HepG2 (cell line): Measurements from ENCODE around the gene MIPEP. TPM values are rescaled to one million over a fixed set of nuclear protein-coding genes. Genes with fewer than 3 reads are reported as not detected.
A peak's percentile ranks its signal among the peaks of the same experiment; 100 is the strongest.

Experiments
- ATAC-seq: fragments of 200-7000 bp; cut with Tn5 transposase; 3 replicates; pipeline ENCODE4 v1.9.1; 2020; ENCODE audit warnings: mild to moderate bottlenecking, moderate library complexity
- BruUV-seq: library from RNA; stranded (reverse); fragments of 400-500 nt; replicated peaks from 2 replicates; lab custom pipeline; 2021; lab: Mats Ljungman, UMichigan
- CTCF ChIA-PET: fragments of 300-600 bp; formaldehyde crosslinking; extraction: SDS; loops from one replicate; lab custom pipeline; 2021; ENCODE audit warnings: low total read pairs, inconsistent platforms, low intra/inter-chr PET ratio; lab: Yijun Ruan, JAX
- POLR2A ChIA-PET: fragments of 350-600 bp; sonication (Branson Sonifier 250); formaldehyde crosslinking; loops from one replicate; lab custom pipeline; 2020; ENCODE audit warnings: antibody characterized with exemption, inconsistent platforms; lab: Yijun Ruan, JAX
- DNase-seq: peaks from one replicate; pipeline ENCODE4 v3.0.0-alpha.2; 2015; ENCODE audit warnings: low spot score
- FAIRE-seq: peaks from 3 replicates; lab custom pipeline; 2011; peaks lifted over from hg19 to GRCh38; lab: Jason Lieb, UNC
- H2AFZ ChIP-seq: one replicate; pipeline ENCODE4 v1.6.1; 2011; ENCODE audit warnings: low read length, inconsistent platforms
- H3K27ac ChIP-seq: fragments of 300-600 bp; 3 replicates; pipeline ENCODE4 v1.8.0; 2011; ENCODE audit warnings: mixed run types, mild to moderate bottlenecking, mixed read lengths, low read length, inconsistent platforms; ENCODE audit not compliant: insufficient read depth; ENCODE audit errors: extremely low read length
- H3K27me3 ChIP-seq, 2 experiments: fragments of 200-600 bp in 1 of 2; 2 replicates in 1 of 2; 3 replicates in 1 of 2; pipeline versions ENCODE4 v1.6.0 to v1.8.0; 2011; ENCODE audit warnings: low read length in 2 of 2, mild to moderate bottlenecking in 2 of 2, moderate library complexity in 2 of 2, inconsistent platforms in 1 of 2; ENCODE audit not compliant: insufficient read depth in 2 of 2, control insufficient read depth in 1 of 2
- H3K36me3 ChIP-seq, 2 experiments: fragments of 200-600 bp in 1 of 2; replicated peaks in 1 of 2; 2 replicates in 1 of 2; 3 replicates in 1 of 2; pipeline versions ENCODE4 v1.5.1 to v1.8.0; 2011; ENCODE audit warnings: low read length in 2 of 2, inconsistent platforms in 1 of 2; ENCODE audit not compliant: insufficient read depth in 2 of 2, control insufficient read depth in 1 of 2
- H3K4me1 ChIP-seq: 2 replicates; pipeline ENCODE4 v1.5.1; 2012; ENCODE audit warnings: low read length, inconsistent platforms; ENCODE audit not compliant: insufficient read depth
- H3K4me2 ChIP-seq: 2 replicates; pipeline ENCODE4 v1.6.0; 2011; ENCODE audit warnings: low read depth, low read length, inconsistent platforms
- H3K4me3 ChIP-seq, 3 experiments: fragments of 200-600 bp in 1 of 3; sonication (generic), shearing (Covaris generic) in 1 of 3; replicated peaks in 1 of 3; 2 replicates each; pipeline ENCODE4 v1.5.1; 2011 to 2016; ENCODE audit warnings: low read length in 3 of 3, inconsistent platforms in 2 of 3, low read depth in 2 of 3, mild to moderate bottlenecking in 2 of 3, control low read depth in 1 of 3, mixed read lengths in 1 of 3; ENCODE audit not compliant: insufficient read depth in 1 of 3
- H3K79me2 ChIP-seq: one replicate; pipeline ENCODE4 v1.6.1; 2011; ENCODE audit warnings: low read length, inconsistent platforms; ENCODE audit not compliant: insufficient read depth
- H3K9ac ChIP-seq: 2 replicates; pipeline ENCODE4 v1.6.0; 2011; ENCODE audit warnings: mild to moderate bottlenecking, low read depth, low read length, inconsistent platforms; ENCODE audit not compliant: insufficient read depth
- H3K9me3 ChIP-seq: 2 replicates; pipeline ENCODE4 v1.5.1; 2012; ENCODE audit warnings: mild to moderate bottlenecking, low read length
- H4K20me1 ChIP-seq: 2 replicates; pipeline ENCODE4 v1.6.0; 2011; ENCODE audit warnings: inconsistent platforms, mild to moderate bottlenecking, low read length, moderate library complexity; ENCODE audit not compliant: insufficient read depth
- EHMT2 ChIP-seq: fragments of 200-600 bp; sonication (generic); IDR thresholded peaks from 2 replicates; pipeline ENCODE4 v1.7.0; 2017; ENCODE audit warnings: antibody characterized with exemption, low read depth, low read length, borderline replicate concordance
- KLF16 ChIP-seq, 2 experiments: sonication (generic) in 1 of 2; formaldehyde crosslinking in 1 of 2; IDR thresholded peaks; 2 replicates each; pipeline versions ENCODE4 v1.6.1 to v1.8.0; 2016 to 2023; ENCODE audit warnings: missing genetic modification reagents in 2 of 2, missing compliant biosample characterization in 1 of 2
- MAFG ChIP-seq: sonication (generic); formaldehyde crosslinking; IDR thresholded peaks from 2 replicates; pipeline ENCODE4 v1.5.1; 2020; ENCODE audit warnings: mild to moderate bottlenecking, missing genetic modification reagents
- SIX1 ChIP-seq: sonication (generic); formaldehyde crosslinking; IDR thresholded peaks from 2 replicates; pipeline ENCODE4 v1.4.0; 2020; ENCODE audit warnings: missing genetic modification reagents, borderline replicate concordance
- SMC3 ChIP-seq: IDR thresholded peaks from 2 replicates; pipeline ENCODE4 v1.6.1; 2011; ENCODE audit warnings: low read length, improper control_type of control experiment
- STAG1 ChIP-seq: sonication (generic); formaldehyde crosslinking; IDR thresholded peaks from 2 replicates; pipeline ENCODE4 v1.4.0; 2020; ENCODE audit warnings: missing genetic modification reagents
- STAT5B ChIP-seq: sonication (generic); formaldehyde crosslinking; IDR thresholded peaks from 2 replicates; pipeline ENCODE4 v1.4.0; 2020; ENCODE audit warnings: missing genetic modification reagents
- TP53 ChIP-seq: sonication (generic); formaldehyde crosslinking; conservative IDR thresholded peaks from 2 replicates; pipeline ENCODE4 v1.4.0; 2020; ENCODE audit warnings: missing genetic modification reagents
- ZSCAN29 ChIP-seq: sonication (generic); formaldehyde crosslinking; conservative IDR thresholded peaks from 2 replicates; pipeline ENCODE4 v1.4.0; 2020; ENCODE audit warnings: mild to moderate bottlenecking, missing genetic modification reagents
- WGBS: methylation state at CpG from one replicate; pipeline ENCODE4 v1.1.6; 2017; ENCODE audit warnings: low lambda C conversion rate; 5-methylcytosine and 5-hydroxymethylcytosine counted together
- in situ Hi-C: cut with HindIII; loops from 2 replicates; pipeline ENCODE4 v1.10.0; 2017; ENCODE audit warnings: low pct_unique_long_range_greater_than_20kb; ENCODE audit not compliant: extremely low pct_ligation_motif_present
- intact Hi-C: fragments of 100-400 bp; cut with micrococcal nuclease; formaldehyde crosslinking; loops from one replicate; pipeline ENCODE4 v1.10.0; 2022; ENCODE audit not compliant: unreplicated experiment
- polyA plus RNA-seq, 8 experiments: library from polyadenylated mRNA; depleted of rRNA in 3 of 8; stranded (reverse) in 7 of 8; unstranded in 1 of 8; fragments of >200 nt; fragmentation: Illumina TruSeq in 4 of 8; extraction: Trizol in 4 of 8; gene quantifications; 2 replicates each; pipeline versions ENCODE4 v1.2.1 to v1.2.3, GENCODE V29; 2011 to 2016; ENCODE audit warnings: low read depth in 4 of 8, missing spikeins in 1 of 8, mixed read lengths in 1 of 8; ENCODE audit not compliant: insufficient read depth in 1 of 8
- total RNA-seq, 5 experiments: library from RNA; depleted of rRNA; stranded (reverse); fragments of >200 nt; fragmentation: Illumina TruSeq; extraction: Trizol; gene quantifications; 2 replicates each; pipeline ENCODE4 v1.2.3, GENCODE V29; 2016; ENCODE audit warnings: low read depth in 1 of 5
- TF ChIP-seq, protein P1 (sequence below): sonication (generic); formaldehyde crosslinking; IDR thresholded peaks from 2 replicates; pipeline ENCODE4 v1.5.0; 2020; ENCODE audit warnings: mild to moderate bottlenecking, missing genetic modification reagents, moderate library complexity
- TF ChIP-seq, protein P2 (sequence below): IDR thresholded peaks from 2 replicates; pipeline ENCODE4 v1.6.1; 2016; ENCODE audit warnings: missing compliant biosample characterization, missing genetic modification reagents, borderline replicate concordance
- TF ChIP-seq, protein P3 (sequence below): sonication (generic); formaldehyde crosslinking; conservative IDR thresholded peaks from 2 replicates; pipeline ENCODE4 v1.4.0; 2020; ENCODE audit warnings: missing genetic modification reagents
- TF ChIP-seq, protein P4 (sequence below): fragments of 450-650 bp; IDR thresholded peaks from 2 replicates; pipeline ENCODE4 v1.6.1; 2016

MIPEP gene
- total and polyA plus RNA-seq, 2 of the 13 experiments (the other 11 are each of a cell fraction or from before 2014, with no cell fraction given), result 9.3 to 24.1 TPM

DNA sequence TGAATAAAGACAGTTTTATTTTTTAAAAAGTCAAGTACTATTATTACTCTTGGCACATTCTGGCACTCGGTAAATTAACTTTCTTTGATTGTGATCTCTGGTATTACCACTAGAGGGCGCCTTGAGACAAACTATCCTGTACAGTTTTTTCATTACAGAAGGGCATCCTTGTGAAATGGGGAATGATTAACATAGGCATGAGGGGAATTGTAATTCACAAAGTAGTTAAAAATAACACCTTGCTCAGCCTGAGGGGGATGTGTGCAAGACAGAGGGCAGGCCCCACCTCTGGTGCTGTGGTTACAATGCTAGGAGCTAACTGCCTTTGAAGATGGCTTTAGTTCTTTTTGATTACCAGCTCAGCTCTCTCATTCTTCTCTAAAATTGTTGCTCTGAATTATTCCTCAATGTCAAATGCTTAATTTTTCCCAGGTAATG is 32.3 kb upstream of the MIPEP start:
- Histone ChIP-seq H3K4me1 (no peaks in the 10 kb centered on the region), H3K9me3 (no peaks in the 10 kb centered on the region), H3K4me2 (no peak overlapping the region), H3K79me2 (no peaks in the 10 kb centered on the region), H3K27ac (no peak overlapping the region), H3K36me3 (no peaks in the 10 kb centered on the region), H3K27me3 (no peaks in the 10 kb centered on the region), H3K4me3 (no peak overlapping the region), H3K9ac (no peak overlapping the region), H4K20me1 (no peaks in the 10 kb centered on the region), H2AFZ (no peak overlapping the region)
- POLR2A ChIA-PET, result no interaction called here
- WGBS, result 2% methylated on average over 2 of the region's 2 CpGs
- no peak for FAIRE-seq
- CTCF ChIA-PET, result interaction anchor here (0.6 kb wide), 1 partner anchor 298 kb away, joined by 3 read pairs; no protein-coding TSS in a partner anchor
- in situ Hi-C loops, result no loop called here
- intact Hi-C loops, result no loop called here
- peak; percentile 18 for DNase-seq
- BruUV-seq, result no TSS peak
- ATAC-seq, result no peak
- no peak for TF ChIP-seq STAT5B (CRISPR knock-in tag)
- peak; percentile 57 for TF ChIP-seq STAG1 (CRISPR knock-in tag)
- TF ChIP-seq, protein P1, sequence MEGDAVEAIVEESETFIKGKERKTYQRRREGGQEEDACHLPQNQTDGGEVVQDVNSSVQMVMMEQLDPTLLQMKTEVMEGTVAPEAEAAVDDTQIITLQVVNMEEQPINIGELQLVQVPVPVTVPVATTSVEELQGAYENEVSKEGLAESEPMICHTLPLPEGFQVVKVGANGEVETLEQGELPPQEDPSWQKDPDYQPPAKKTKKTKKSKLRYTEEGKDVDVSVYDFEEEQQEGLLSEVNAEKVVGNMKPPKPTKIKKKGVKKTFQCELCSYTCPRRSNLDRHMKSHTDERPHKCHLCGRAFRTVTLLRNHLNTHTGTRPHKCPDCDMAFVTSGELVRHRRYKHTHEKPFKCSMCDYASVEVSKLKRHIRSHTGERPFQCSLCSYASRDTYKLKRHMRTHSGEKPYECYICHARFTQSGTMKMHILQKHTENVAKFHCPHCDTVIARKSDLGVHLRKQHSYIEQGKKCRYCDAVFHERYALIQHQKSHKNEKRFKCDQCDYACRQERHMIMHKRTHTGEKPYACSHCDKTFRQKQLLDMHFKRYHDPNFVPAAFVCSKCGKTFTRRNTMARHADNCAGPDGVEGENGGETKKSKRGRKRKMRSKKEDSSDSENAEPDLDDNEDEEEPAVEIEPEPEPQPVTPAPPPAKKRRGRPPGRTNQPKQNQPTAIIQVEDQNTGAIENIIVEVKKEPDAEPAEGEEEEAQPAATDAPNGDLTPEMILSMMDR (CRISPR knock-in tag), result peak; percentile 57
- peak; percentile 19; the same call in 1 of the 2 replicates for TF ChIP-seq SMC3
- TF ChIP-seq ZSCAN29 (CRISPR knock-in tag), result no peak

GRCh38 chr13:23919006-23919405 is 29.8 kb upstream of the MIPEP start:
- H2AFZ ChIP-seq, result no peak overlapping the region
- 0% methylated on average over 1 of the region's 1 CpG for WGBS
- no peaks in the 10 kb centered on the region for H3K36me3 ChIP-seq
- ATAC-seq (no peak), DNase-seq (no peak), FAIRE-seq (no peak)
- H3K4me2 ChIP-seq, result no peak overlapping the region
- BruUV-seq, result no TSS peak
- no peaks in the 10 kb centered on the region for H3K9me3 ChIP-seq
- no peaks in the 10 kb centered on the region for H4K20me1 ChIP-seq
- in situ Hi-C loops, result no loop called here
- intact Hi-C loops, result no loop called here
- no peak overlapping the region for H3K27ac ChIP-seq
- ChIA-PET POLR2A (no interaction called here), CTCF (no interaction called here)
- H3K4me3 ChIP-seq, result no peak overlapping the region
- no peaks in the 10 kb centered on the region for H3K79me2 ChIP-seq
- no peaks in the 10 kb centered on the region for H3K4me1 ChIP-seq
- no peak overlapping the region for H3K9ac ChIP-seq
- no peaks in the 10 kb centered on the region for H3K27me3 ChIP-seq
- TF ChIP-seq EHMT2 (no peak), MAFG (no peak), KLF16 (CRISPR knock-in tag; IDR thresholded peaks at IDR 0.05) (no peak), TP53 (CRISPR knock-in tag) (no peak), SIX1 (CRISPR knock-in tag) (no peak)
- TF ChIP-seq, protein P2, sequence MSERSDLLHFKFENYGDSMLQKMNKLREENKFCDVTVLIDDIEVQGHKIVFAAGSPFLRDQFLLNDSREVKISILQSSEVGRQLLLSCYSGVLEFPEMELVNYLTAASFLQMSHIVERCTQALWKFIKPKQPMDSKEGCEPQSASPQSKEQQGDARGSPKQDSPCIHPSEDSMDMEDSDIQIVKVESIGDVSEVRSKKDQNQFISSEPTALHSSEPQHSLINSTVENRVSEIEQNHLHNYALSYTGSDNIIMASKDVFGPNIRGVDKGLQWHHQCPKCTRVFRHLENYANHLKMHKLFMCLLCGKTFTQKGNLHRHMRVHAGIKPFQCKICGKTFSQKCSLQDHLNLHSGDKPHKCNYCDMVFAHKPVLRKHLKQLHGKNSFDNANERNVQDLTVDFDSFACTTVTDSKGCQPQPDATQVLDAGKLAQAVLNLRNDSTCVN (CRISPR knock-in tag), result no peak
- TF ChIP-seq, protein P3, sequence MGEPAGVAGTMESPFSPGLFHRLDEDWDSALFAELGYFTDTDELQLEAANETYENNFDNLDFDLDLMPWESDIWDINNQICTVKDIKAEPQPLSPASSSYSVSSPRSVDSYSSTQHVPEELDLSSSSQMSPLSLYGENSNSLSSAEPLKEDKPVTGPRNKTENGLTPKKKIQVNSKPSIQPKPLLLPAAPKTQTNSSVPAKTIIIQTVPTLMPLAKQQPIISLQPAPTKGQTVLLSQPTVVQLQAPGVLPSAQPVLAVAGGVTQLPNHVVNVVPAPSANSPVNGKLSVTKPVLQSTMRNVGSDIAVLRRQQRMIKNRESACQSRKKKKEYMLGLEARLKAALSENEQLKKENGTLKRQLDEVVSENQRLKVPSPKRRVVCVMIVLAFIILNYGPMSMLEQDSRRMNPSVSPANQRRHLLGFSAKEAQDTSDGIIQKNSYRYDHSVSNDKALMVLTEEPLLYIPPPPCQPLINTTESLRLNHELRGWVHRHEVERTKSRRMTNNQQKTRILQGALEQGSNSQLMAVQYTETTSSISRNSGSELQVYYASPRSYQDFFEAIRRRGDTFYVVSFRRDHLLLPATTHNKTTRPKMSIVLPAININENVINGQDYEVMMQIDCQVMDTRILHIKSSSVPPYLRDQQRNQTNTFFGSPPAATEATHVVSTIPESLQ, result no peak
- TF ChIP-seq, protein P4, sequence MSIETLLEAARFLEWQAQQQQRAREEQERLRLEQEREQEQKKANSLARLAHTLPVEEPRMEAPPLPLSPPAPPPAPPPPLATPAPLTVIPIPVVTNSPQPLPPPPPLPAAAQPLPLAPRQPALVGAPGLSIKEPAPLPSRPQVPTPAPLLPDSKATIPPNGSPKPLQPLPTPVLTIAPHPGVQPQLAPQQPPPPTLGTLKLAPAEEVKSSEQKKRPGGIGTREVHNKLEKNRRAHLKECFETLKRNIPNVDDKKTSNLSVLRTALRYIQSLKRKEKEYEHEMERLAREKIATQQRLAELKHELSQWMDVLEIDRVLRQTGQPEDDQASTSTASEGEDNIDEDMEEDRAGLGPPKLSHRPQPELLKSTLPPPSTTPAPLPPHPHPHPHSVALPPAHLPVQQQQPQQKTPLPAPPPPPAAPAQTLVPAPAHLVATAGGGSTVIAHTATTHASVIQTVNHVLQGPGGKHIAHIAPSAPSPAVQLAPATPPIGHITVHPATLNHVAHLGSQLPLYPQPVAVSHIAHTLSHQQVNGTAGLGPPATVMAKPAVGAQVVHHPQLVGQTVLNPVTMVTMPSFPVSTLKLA, result no peak
